ENCODE measurements around the gene BCLAF1. TPM values are rescaled to one million over a fixed set of nuclear protein-coding genes. Genes with fewer than 3 reads are reported as not detected.
A peak's percentile ranks its signal among the peaks of the same experiment; 100 is the strongest.

BCLAF1 gene
- polyA plus RNA-seq, 3 donors, result 32.5 to 75.8 (median 47.0) TPM

- Histone ChIP-seq H3K9me3 (replicated peaks in 1 of 2; ENCODE audit: control insufficient read depth in 1 of 2, insufficient read depth in 1 of 2, low read length in 2 of 2) (no peaks in the 10 kb centered on the region), H3K4me1 (ENCODE audit: control insufficient read depth in 1 of 2, insufficient read depth in 2 of 2, low read length in 2 of 2) (peaks cover 11 to 34% of the 10 kb centered on the region in 2 donors), H3K4me3 (replicated peaks in 1 of 3; ENCODE audit: low read depth in 2 of 3, low read length in 3 of 3) (no peak overlapping the region), H3K36me3 (replicated peaks in 1 of 2; ENCODE audit: control insufficient read depth in 1 of 2, insufficient read depth in 2 of 2, low read length in 2 of 2) (peaks cover 56 to 69% of the 10 kb centered on the region in 2 donors), H3K79me2 (ENCODE audit: insufficient read depth, low read length) (peaks cover 88% of the 10 kb centered on the region), H2AFZ (ENCODE audit: insufficient read depth, low read depth, low read length, poor library complexity, severe bottlenecking) (no peak overlapping the region), H3K27ac (ENCODE audit: low read depth in 1 of 2, low read length in 2 of 2) (no peak overlapping the region), H4K20me1 (ENCODE audit: insufficient read depth, low read length) (peaks cover 98% of the 10 kb centered on the region), H3K9ac (ENCODE audit: insufficient read depth, low read length, poor library complexity, severe bottlenecking) (no peak overlapping the region), H3K4me2 (replicated peaks; ENCODE audit: extremely low read depth, low read length, poor library complexity, severe bottlenecking) (no peak overlapping the region), H3K27me3 (ENCODE audit: control insufficient read depth in 2 of 2, insufficient read depth in 2 of 2, low read length in 2 of 2) (no peaks in the 10 kb centered on the region)
- Mint-ChIP-seq H3K4me1 (peaks cover 36% of the 10 kb centered on the region), H3K36me3 (peaks cover 51 to 76% of the 10 kb centered on the region in 2 donors), H3K4me3 (no peak overlapping the region), H3K27ac (peak overlapping the region in 1 of 7 donors; percentile 31), H3K9me3 (no peaks in the 10 kb centered on the region), H3K27me3 (ENCODE audit: low read depth in 3 of 3) (no peaks in the 10 kb centered on the region)
- WGBS (ENCODE audit: insufficient coverage), result 100% methylated on average over 1 of the region's 3 CpGs
- intact Hi-C loops (cut with micrococcal nuclease), result loop anchor here in 1 of 2 donors (10.0 kb wide), 1 partner anchor 505 kb away; no protein-coding TSS in a partner anchor
- no peak for DNase-seq
- TF ChIP-seq CTCF (IDR thresholded peaks at IDR 0.05), result no peak
Measured at GRCh38 chr6:136280032-136280609, 9.5 kb downstream of the BCLAF1 start.

DNA sequence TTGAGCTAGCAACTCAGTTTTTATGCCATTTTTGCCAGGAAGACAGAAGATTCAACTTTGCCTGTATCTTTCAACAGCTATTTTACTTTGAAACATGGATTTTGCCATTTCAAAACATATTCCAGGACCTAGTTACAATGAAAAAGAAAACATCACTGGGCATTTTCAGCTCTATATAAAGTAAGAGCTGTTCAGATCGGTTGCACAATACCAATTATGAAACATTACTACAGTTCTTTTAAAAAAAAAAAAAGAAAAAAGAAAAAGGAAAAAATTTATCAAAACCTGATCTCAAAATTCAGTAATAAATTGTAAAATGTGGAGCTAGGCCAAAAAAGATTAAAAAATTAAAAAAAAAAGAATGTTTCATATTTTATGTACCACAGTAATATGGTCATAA lies 15.6 kb downstream of the BCLAF1 start:
- no peak for TF ChIP-seq CTCF (IDR thresholded peaks at IDR 0.05)
- H3K4me1 ChIP-seq (ENCODE audit: control insufficient read depth in 1 of 2, insufficient read depth in 2 of 2, low read length in 2 of 2), result no peaks in the 10 kb centered on the region
- no peak overlapping the region for H3K9ac ChIP-seq (ENCODE audit: insufficient read depth, low read length, poor library complexity, severe bottlenecking)
- no peak overlapping the region for H3K4me3 ChIP-seq (replicated peaks in 1 of 3; ENCODE audit: low read depth in 2 of 3, low read length in 3 of 3)
- peaks cover 85% of the 10 kb centered on the region for H3K79me2 ChIP-seq (ENCODE audit: insufficient read depth, low read length)
- no peaks in the 10 kb centered on the region for H3K9me3 ChIP-seq (replicated peaks in 1 of 2; ENCODE audit: control insufficient read depth in 1 of 2, insufficient read depth in 1 of 2, low read length in 2 of 2)
- no peak overlapping the region for H3K4me3 Mint-ChIP-seq
- DNase-seq, result no peak
- no peaks in the 10 kb centered on the region for H3K27me3 Mint-ChIP-seq (ENCODE audit: low read depth in 3 of 3)
- no peaks in the 10 kb centered on the region for H3K4me1 Mint-ChIP-seq
- intact Hi-C loops (cut with micrococcal nuclease), result no loop called here
- peaks cover 74 to 96% of the 10 kb centered on the region in 2 donors for H3K36me3 Mint-ChIP-seq
- peak overlapping the region in 1 of 7 donors; percentile 60 for H3K27ac Mint-ChIP-seq
- no peaks in the 10 kb centered on the region for H3K27me3 ChIP-seq (ENCODE audit: control insufficient read depth in 2 of 2, insufficient read depth in 2 of 2, low read length in 2 of 2)
- no peak overlapping the region for H3K27ac ChIP-seq (ENCODE audit: low read depth in 1 of 2, low read length in 2 of 2)
- no CpG with 5 or more reads among the region's 1 CpG for WGBS (ENCODE audit: insufficient coverage)
- peaks cover 92 to 98% of the 10 kb centered on the region in 2 donors for H3K36me3 ChIP-seq (replicated peaks in 1 of 2; ENCODE audit: control insufficient read depth in 1 of 2, insufficient read depth in 2 of 2, low read length in 2 of 2)
- H3K9me3 Mint-ChIP-seq, result no peaks in the 10 kb centered on the region
- no peak overlapping the region for H2AFZ ChIP-seq (ENCODE audit: insufficient read depth, low read depth, low read length, poor library complexity, severe bottlenecking)
- H3K4me2 ChIP-seq (replicated peaks; ENCODE audit: extremely low read depth, low read length, poor library complexity, severe bottlenecking), result no peak overlapping the region
- H4K20me1 ChIP-seq (ENCODE audit: insufficient read depth, low read length), result peaks cover 95% of the 10 kb centered on the region
